GM20431 (cell line): ENCODE data around the gene CACNA1E.

Experiments
- in situ Hi-C: fragments of 300-500 bp; cut with MseI, MboI; formaldehyde crosslinking; loops from one replicate; pipeline ENCODE4 v1.15.0; 2020; ENCODE audit warnings: low sequenced_read_pairs; ENCODE audit not compliant: unreplicated experiment

Gene CACNA1E

GRCh38 chr1:181618559-181618958, 135.2 kb downstream of the CACNA1E start:
- in situ Hi-C loops, result no loop called here

- in situ Hi-C loops, result no loop called here
These were observed 136.9 kb downstream of the CACNA1E start for GRCh38 chr1:181620183-181620582.

GRCh38 chr1:181623850-181624249, 140.5 kb downstream of the CACNA1E start:
- in situ Hi-C loops, result no loop called here

- in situ Hi-C loops, result no loop called here
These were observed 143.1 kb downstream of the CACNA1E start for GRCh38 chr1:181626279-181626938.

- in situ Hi-C loops, result no loop called here
These were observed 147.1 kb downstream of the CACNA1E start for GRCh38 chr1:181630398-181630797.

- in situ Hi-C loops, result no loop called here
These were observed 147.5 kb downstream of the CACNA1E start for GRCh38 chr1:181630838-181631237.

- in situ Hi-C loops, result no loop called here
These were observed 149.2 kb downstream of the CACNA1E start for GRCh38 chr1:181632492-181632891.

GRCh38 chr1:181632960-181633359, 149.6 kb downstream of the CACNA1E start:
- in situ Hi-C loops, result no loop called here

GRCh38 chr1:181635110-181635509, 151.8 kb downstream of the CACNA1E start:
- in situ Hi-C loops, result no loop called here

- in situ Hi-C loops, result no loop called here
These were observed 154.7 kb downstream of the CACNA1E start for GRCh38 chr1:181637998-181638397.

GRCh38 chr1:181640956-181641355, 157.6 kb downstream of the CACNA1E start:
- in situ Hi-C loops, result no loop called here

GRCh38 chr1:181643631-181644030, 160.3 kb downstream of the CACNA1E start:
- in situ Hi-C loops, result no loop called here

- in situ Hi-C loops, result no loop called here
These were observed 161.9 kb downstream of the CACNA1E start for GRCh38 chr1:181645171-181645570.

GRCh38 chr1:181646710-181647109, 163.4 kb downstream of the CACNA1E start:
- in situ Hi-C loops, result no loop called here

GRCh38 chr1:181647314-181648035, 164.2 kb downstream of the CACNA1E start:
- in situ Hi-C loops, result no loop called here

- in situ Hi-C loops, result loop anchor here (25.0 kb wide), 1 partner anchor 164 kb away; the partner anchor contains the start of gene CACNA1E
These were observed 168.0 kb downstream of the CACNA1E start for GRCh38 chr1:181651276-181651675.

GRCh38 chr1:181655756-181656155, 172.4 kb downstream of the CACNA1E start:
- in situ Hi-C loops, result loop anchor here (25.0 kb wide), 1 partner anchor 168 kb away; the partner anchor contains the start of gene CACNA1E

GRCh38 chr1:181656491-181656890, 173.2 kb downstream of the CACNA1E start:
- in situ Hi-C loops, result loop anchor here (25.0 kb wide), 1 partner anchor 169 kb away; the partner anchor contains the start of gene CACNA1E

- in situ Hi-C loops, result loop anchor here (25.0 kb wide), 1 partner anchor 171 kb away; the partner anchor contains the start of gene CACNA1E
These were observed 175.3 kb downstream of the CACNA1E start for GRCh38 chr1:181658581-181658980.

GRCh38 chr1:181659321-181659957, 176.1 kb downstream of the CACNA1E start:
- in situ Hi-C loops, result loop anchor here (25.0 kb wide), 1 partner anchor 172 kb away; the partner anchor contains the start of gene CACNA1E

- in situ Hi-C loops, result loop anchor here (25.0 kb wide), 1 partner anchor 173 kb away; the partner anchor contains the start of gene CACNA1E
These were observed 177.3 kb downstream of the CACNA1E start for GRCh38 chr1:181660621-181661020.
